IPS-11a (cell line): ENCODE data around the gene DYTN.

Experiments
- H3K4me3 ChIP-seq: one replicate; pipeline ENCODE4 v1.5.1; 2013; ENCODE audit warnings: low read depth, low read length, control low read depth

DYTN gene

DNA sequence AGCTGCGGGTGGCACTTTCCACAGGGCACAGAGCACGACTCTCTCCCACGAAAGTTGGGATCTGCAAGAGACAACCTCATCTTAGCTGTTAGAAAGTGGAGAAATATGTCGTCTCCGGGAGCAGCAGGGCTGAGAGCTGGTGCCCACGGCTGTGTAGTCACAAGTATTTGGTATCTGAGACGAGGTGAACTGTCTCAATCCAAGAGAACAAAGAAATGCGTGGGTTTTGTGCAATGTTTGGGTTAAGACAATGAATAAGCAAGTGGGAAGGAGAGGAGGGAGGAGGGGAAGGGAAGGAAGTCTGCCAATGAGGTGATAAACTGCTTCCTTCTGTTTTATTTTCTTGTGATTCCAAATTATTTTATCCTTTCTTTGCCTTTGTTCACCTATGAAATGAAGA, 18.0 kb downstream of the DYTN start:
- no peak overlapping the region for H3K4me3 ChIP-seq

DNA sequence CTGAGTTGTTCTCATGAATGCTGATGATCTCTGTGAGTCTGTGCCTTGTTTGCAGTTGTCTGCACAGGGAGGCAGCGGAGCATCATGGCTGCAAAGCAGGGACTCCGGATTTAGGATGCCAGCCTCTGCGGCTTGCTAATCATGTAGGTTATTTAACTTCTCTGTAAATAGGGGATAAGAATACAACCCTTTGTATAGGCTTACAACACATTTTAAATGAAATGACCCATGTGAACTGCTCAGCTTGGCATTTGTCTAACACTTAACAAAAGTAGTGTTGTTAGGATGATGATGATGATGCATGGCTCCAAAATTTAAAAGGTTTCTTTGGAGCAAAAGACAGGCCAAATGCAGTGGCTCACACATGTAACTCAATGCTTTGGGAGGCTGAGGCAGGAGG, 19.4 kb downstream of the DYTN start:
- H3K4me3 ChIP-seq = no peak overlapping the region

DNA sequence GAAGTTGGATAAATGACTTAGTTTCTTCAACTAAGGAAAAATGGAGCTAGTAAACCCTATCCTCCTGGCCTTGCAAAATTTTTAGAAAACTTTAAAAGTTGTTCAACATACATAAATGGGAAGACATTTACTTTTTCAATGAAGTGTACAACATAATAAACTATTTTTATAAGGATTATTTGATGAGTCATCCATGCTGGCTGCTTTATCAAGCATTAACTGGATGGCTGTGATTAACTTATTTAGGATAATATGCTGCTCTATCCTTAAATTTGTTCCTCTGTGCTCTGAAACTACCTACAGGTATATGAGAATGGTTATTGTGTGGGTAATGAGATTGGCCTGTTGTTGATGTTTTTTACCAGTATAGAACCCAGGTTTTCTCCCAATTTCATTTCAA, 21.3 kb downstream of the DYTN start:
- H3K4me3 ChIP-seq = no peak overlapping the region

DNA sequence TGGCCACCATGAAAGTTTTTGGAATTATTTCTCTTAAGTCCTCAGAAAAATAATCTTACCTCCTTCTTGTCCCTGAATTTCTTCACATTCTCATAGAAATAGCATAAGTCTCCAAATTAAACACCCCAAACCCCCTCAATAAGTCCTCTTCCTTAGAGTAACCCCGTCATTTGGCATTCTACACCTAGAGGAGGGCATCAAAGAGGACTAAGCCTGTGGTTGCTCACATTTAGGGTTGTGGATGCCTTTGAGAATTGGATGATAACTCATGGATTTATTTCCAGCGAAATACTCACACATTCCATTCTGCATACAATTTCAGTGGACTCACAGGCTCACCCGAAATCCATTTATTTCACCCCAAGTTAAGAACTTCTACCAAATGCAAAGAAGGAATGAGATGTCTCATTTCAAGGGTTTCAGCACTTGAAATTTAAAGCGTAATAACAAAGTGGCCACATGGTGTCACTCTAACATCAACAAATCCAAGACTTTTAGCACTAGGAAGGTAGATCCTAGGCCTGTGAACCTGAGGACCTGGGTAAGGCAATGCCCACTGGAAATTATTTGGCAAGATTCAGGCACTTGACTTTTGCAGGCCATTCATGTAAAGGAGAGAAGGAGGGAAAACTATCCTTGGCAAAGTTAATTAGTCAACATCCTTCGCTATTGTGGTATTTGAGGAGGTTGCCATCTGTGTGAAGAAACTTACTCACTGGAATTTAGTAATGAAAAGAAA, 24.6 kb downstream of the DYTN start:
- H3K4me3 ChIP-seq = no peak overlapping the region

DNA sequence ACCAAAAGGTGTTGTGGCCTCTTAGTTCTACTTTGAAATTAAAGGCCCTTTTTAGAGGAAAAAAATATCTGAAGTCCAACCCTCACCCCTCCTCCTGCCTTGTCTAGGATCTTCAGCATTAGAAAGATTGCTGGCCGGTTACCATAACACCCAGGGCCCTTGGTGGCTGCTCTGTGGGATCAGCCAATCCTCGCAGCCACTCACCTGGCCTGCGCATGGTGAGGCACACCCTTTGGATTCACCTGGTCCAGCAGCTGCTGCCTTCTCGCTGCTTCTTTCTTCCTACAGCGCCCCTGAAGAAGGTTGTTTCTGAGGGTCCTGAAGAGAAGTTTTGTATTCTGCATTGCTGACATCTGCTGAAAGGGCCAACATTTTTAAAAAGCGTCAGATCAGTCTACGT, 25.2 kb downstream of the DYTN start:
- no peak overlapping the region for H3K4me3 ChIP-seq

DNA sequence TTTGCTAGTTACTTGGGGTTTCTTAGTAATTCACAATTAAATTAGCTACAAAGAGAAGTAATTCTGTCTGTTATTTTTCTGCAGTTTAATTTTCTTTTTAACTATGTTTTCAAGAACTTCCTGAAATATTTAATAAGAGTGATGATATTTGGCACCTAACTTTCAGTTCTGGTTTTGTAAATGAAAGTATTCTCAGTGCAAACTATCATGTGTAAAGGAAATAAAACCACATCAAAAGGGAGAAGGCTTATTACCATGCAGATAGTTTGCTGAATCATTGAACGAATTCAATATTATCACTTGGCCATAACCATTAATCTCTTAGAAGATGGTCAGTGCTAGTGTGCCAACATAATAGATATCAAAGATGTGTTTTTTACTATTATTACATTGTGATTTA, 29.2 kb downstream of the DYTN start:
- no peak overlapping the region for H3K4me3 ChIP-seq

DNA sequence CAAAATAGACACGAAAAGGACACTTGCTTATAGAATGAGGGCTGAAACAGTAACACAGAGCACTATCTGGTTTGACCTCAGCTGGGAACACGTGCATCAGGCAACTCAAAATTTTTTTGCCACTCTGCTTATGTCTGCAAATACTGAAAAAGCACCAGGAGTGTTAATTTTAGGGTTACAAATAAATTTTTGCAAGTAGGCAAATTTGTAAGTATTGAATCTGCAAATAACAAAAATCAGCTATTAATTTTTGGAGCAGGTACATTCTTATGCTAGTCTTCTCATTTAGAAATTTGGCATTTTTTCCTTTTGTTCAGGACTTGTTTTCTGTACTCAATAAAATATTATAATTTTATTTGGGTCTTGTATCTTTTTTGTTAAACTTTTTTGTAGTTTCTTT, 29.7 kb downstream of the DYTN start:
- no peak overlapping the region for H3K4me3 ChIP-seq

DNA sequence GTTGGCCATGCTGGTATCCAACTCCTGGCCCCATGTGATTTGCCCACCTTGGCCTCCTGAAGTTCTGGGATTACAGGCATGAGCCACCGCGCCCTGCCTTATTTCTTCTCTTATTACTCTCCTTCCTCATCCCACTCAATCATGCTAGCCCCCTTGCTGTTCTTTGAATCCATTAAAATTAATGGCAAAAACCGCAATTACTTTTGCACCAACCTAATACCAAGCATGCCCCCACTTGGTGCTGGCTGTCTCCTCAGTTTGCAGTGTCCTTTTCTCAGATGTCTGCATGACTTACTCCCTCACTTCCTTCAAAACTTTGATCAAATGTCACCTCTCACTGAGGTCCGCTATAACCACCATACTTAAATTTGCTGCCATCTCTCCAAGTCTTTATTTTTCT, 34.6 kb downstream of the DYTN start:
- H3K4me3 ChIP-seq = no peak overlapping the region

DNA sequence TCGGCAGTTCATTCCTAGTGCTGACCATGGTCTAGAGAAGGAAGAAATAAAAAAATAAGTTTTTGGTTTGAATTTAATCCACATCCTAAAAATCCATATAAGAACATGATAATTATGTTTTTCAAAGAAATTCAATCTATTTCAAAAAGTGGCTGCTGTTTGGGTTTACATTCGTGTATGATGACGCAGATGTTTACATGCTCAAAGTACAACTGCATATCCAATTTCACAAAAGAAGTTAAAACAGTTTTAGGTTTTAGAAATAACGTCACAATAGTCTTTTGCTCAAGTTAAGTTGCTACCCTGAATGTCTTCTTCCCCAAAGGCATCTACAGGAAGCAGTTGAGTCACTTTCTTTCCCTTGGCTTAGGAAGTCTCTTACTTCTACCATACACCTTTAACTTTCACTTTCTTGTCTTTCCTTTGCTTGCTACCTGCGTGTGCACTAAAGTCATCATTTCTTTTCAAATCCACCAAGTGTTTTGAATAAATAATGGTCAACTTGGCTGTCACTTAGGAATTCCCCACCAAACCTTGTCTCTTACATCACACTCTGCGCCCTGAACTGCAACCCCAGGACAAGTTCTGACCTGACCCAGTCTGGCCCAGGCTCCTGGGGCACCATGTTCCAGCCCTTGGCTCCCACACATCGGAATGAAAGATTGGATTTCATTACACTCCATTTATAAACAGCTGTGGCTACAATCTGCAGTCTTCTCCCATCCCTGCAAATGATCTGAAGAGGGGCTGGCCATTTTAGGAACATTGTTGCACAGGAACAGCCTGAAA, 47.5 kb downstream of the DYTN start:
- no peak overlapping the region for H3K4me3 ChIP-seq

DNA sequence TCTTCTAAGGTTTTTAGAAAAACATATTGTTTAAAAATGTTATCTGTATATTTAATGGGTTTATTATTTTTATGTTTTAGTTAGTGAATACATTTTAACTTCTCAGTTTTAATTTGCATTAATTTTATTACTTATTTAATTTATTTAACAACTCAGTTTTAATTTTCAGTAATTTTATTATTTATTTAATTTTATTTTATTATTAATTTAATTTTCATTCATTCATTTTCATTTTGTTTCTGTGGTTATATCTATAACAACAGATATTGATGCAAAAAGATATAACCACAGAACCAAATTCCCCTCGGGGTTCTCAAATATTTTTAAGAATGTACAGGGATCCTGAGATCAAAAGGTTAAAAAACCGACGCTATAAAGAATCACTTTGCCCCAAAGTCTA, 52.9 kb downstream of the DYTN start:
- no peak overlapping the region for H3K4me3 ChIP-seq

DNA sequence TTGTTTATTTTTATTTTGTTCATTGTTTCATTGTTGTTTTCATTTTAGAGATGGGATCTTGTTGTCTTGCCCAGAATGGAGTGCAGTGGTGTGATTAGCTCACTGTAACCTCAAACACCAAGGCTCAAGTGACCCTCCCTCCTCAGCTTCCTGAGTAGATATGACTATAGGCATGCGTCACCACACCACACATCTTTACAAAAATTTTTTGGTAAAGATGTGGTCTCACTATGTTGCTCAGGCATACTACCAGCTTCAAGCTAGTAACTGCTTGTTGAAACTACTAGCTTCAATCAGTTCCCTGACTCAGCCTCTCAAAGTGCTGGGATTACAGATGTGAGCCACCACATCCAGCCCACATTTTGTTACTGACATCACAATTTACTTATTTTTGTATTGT, 61.1 kb downstream of the DYTN start:
- no peak overlapping the region for H3K4me3 ChIP-seq

DNA sequence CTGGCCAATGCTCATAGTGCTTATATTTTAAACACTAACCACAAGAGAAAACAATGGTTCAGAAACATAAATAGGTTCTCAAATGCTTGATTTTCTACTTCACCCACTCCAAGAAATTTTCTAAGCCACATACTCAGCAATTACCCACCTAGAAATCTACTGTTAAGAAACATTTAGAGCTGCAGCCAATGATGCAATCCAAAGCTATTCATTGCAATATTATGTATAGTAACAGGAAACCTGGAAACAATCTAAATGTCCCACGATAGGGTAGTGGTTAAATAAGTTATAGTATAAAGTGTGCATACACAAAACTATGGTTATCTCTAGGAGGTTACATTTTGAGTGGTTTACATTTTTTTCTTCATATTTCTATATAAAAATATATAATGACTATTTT, 70.2 kb downstream of the DYTN start:
- no peak overlapping the region for H3K4me3 ChIP-seq

DNA sequence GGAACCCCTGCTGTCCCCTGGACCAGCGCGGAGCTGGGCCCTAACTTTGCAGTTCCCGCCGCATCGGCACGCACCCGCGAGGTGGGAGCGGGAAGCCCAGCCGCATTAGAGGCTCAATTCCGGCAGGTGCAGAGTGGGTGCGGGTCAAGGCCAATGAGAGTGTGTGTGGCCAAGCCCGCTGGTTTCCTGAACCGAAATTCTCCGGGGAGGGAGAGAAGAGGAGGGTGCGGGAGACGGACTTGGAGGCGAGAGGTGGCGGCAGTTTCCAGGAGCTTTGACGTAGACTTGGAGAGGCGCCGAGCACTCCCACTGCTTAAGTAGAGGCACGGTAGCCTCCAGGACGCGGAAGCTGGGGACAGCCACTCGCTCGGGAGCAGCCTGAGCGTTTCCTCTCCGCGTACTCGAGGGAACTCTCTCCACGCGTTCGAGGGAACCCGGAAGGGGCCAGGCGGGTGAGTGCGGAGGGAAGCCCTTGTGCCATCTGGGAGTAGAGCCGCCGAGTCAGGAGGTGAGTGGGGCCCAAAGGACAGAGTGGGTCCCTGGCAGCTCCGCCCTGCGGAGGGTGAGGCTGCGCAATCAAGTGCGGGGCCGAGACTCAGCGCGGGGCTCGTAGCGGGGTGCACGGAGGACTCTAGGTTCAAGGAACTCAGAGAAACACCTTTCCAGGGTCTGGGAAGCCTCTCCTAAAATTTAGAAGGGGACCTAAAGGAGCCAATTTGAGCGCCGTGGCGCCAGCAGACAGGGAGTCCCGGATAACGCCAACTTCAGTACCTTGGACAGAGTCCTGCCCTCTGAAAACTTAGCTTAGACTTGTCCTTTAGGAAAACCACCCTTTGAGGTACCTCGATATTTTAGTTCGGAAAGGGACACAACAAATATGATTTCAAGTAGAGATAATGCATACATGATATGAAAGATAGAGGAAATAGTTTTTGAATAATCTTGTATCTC, 75.8 kb downstream of the DYTN start, which contains the start of gene FAM237A:
FAM237A (plus strand) TSS at position 413 of the 951 bp plus-strand sequence. CDS start 1,750 bp downstream, outside the sequence.
- peak within 1 kb of the TSS; percentile 58 for H3K4me3 ChIP-seq

DNA sequence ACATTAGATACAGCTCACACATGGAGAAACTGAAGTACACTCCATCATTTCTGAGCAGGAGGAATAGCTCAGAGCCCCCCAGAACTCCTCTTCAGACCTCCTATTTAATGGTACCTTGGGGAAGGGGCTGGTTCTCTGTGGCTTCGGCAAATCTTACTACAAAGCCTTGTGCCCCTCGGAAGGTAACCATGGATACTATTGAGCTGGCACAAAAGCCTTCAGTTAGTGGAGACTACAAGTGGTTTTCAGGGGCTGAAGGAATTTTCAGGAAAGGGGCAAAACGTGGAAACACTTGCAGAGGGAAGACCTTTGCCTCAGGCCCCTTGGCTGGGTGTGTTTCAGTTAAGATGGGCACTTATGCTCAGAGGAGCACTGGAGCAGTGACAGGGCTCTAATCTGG, 77.0 kb downstream of the DYTN start:
- H3K4me3 ChIP-seq = no peak overlapping the region

DNA sequence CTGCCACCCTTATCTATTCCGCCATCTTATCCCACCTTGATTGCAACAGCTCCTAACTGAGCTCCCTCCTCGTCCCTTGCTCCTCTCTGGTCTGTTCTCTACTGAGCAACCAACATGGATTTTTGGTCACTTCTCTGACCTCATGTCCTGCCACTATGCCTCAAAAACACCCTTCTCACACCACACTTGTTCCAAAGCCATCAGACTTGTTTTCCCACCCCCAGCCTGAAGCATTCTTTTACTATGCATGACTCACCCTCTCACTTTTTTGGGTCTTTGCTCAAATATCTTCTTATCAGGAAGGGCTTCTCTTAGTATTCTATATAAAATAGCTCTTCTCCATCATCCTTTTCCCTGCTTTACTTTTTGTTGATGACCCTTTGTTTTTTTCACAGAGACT, 78.6 kb downstream of the DYTN start:
- H3K4me3 ChIP-seq = no peak overlapping the region

DNA sequence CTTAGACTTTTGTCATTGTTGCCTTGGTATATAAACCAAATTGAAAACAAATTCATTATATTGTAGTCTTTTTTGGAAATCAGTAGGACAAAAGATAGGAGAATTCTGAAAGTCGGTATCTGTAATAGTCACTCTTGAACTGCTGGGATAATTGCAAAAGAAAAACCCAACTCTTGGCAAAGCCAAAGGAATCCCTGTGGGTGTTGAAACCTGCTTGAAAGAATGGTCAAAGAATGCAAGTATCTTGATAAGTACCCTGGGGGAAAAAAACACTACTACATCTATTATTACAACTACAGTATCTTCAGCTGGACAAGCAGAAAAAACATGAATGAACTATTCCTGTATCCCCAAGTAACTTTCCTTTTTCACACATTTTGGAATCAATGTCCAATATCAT, 83.2 kb downstream of the DYTN start:
- no peak overlapping the region for H3K4me3 ChIP-seq

DNA sequence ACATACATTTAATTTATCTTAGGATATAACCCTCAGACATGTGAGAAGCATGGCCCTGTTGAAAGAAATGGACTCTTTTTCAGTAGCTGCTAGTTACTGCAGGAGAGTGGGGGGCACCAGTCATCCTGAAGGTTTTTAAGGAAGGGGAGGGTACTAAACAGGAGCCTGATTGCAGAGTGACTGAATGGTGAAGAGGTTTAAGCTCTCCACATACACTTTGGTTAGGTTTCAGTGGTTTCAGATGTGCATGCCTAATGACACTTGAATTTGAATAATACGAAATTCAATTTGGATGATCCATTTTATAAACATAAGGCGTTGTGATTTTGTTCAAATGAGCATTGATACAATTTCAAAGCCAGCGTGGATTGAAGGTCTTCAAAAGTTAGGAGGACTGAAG, 86.9 kb downstream of the DYTN start:
- no peak overlapping the region for H3K4me3 ChIP-seq

DNA sequence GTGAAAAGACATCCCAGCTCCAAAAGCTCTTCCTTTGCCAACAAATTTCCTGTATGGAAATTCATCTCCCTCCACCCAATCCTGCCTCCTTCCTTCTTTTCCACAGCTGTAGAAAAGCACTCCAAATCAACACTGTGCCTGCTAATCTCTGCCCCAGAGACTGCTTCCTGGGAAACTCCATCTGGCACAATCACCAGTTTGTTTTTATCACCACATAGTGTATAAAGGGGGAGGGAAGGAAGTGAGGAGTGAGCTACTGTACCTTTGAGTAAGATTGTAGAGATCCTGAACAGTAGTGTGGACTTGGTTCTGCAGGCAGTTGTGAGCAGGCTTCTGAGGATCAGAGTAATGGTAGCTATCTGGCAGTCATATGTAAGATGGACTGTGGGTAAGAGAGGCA, 90.6 kb downstream of the DYTN start:
- no peak overlapping the region for H3K4me3 ChIP-seq

DNA sequence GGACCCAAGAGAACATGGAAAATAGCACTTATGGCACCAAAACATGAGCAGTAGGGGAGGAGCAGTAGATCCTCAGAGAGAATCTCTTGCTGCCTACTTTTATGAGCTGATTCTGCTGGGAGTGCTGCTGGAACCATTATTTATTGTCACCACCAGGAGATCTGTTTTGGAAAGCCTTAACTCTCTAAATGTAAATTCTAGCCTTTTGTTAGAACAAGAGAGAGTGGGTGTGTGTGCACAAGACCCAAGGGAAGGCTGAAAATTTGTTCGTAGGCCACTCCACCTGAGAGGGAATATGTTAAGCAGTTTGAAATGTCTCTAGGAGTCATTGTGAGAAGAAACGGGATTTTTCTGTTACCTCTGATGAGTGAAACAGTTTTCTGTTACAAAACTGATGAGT, 92.1 kb downstream of the DYTN start:
- H3K4me3 ChIP-seq = no peak overlapping the region

DNA sequence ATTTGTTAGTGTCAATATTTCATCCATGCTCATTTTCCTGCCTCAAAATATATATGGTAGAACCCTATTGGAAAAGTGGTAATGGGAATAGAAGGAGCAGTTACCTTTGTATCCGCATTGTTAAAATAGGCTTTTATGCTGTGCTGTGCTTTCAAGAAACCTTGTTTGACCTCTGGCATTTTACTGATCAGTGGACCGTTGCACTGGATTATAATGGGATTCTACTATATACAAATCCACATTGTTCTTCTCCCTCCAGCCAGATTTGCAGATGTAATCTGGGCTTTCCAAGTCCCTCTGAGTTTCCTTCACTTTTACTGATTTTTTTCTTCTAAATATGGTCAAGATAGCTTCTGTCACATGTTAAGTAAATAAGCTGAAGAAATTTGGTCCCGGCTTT, 99.2 kb downstream of the DYTN start:
- H3K4me3 ChIP-seq = no peak overlapping the region

DNA sequence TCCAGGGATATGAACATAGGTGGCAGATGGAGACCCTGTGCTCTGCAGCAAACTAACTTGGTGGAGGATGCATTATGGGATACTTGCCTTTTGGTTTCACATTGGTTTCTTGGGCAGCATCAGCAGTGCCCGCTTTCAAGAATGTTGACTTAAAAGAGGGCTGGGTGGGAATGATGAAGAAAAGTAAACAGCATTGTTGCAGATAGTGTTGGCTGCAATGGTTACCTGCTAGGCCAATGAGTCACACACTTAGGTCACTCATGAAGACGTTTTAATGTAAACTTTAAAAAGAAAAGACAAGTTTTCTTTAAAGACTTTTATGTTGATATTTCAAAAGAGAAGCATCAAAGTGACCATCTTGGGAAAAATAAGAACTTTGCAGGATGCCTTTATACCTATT, 102.0 kb downstream of the DYTN start:
- H3K4me3 ChIP-seq = no peak overlapping the region
